Uterus (tissue), 4 donors: ENCODE results near the gene F5. TPM values are rescaled to one million over a fixed set of nuclear protein-coding genes. Genes with fewer than 3 reads are reported as not detected.

Source experiments
- DNase-seq, 2 donors: peaks; one replicate each; pipeline ENCODE4 v3.0.0-alpha.2; 2019 to 2020
- H3K27ac ChIP-seq, 2 donors: fragments of 200-600 bp; sonication (generic); 1 replicate in 1 of 2; 2 replicates in 1 of 2; pipeline ENCODE4 v1.5.1; 2016 to 2018
- H3K27me3 ChIP-seq, 2 donors: fragments of 200-600 bp; sonication (generic); one replicate each; pipeline ENCODE4 v1.5.1; 2018 to 2019; ENCODE audit warnings: control low read depth in 1 of 2
- H3K36me3 ChIP-seq, 2 donors: fragments of 200-600 bp; sonication (generic); one replicate each; pipeline ENCODE4 v1.5.1; 2019; ENCODE audit warnings: control low read depth in 1 of 2
- H3K4me1 ChIP-seq, 2 donors: fragments of 200-600 bp; sonication (generic); one replicate each; pipeline ENCODE4 v1.5.1; 2018 to 2019; ENCODE audit warnings: control low read depth in 1 of 2
- H3K4me3 ChIP-seq, 2 donors: fragments of 200-600 bp; sonication (generic); 1 replicate in 1 of 2; 2 replicates in 1 of 2; pipeline ENCODE4 v1.5.1; 2018 to 2019; ENCODE audit warnings: mild to moderate bottlenecking in 1 of 2
- H3K9me3 ChIP-seq, 2 donors: fragments of 200-600 bp; sonication (generic); one replicate each; pipeline ENCODE4 v1.5.1; 2019; ENCODE audit warnings: control low read depth in 1 of 2
- CTCF ChIP-seq, 4 experiments: fragments of 200-600 bp in 2 of 4; fragments of 450-650 bp in 2 of 4; sonication (generic) in 2 of 4; IDR thresholded peaks; one replicate each; pipeline ENCODE4 v1.5.1; 2016 to 2019; ENCODE audit warnings: antibody characterized with exemption in 4 of 4, mild to moderate bottlenecking in 2 of 4, moderate library complexity in 1 of 4
- POLR2A ChIP-seq, 2 donors: fragments of 450-650 bp; IDR thresholded peaks; one replicate each; pipeline ENCODE4 v1.6.1; 2016; ENCODE audit warnings: antibody characterized with exemption in 2 of 2, mild to moderate bottlenecking in 1 of 2, moderate library complexity in 1 of 2
- intact Hi-C: fragments of 100-400 bp; cut with DNase I; formaldehyde crosslinking; loops from one replicate; pipeline ENCODE4 v1.15.1; 2023; ENCODE audit warnings: low total_unique reads
- total RNA-seq, 4 donors: library from RNA; depleted of rRNA in 3 of 4; stranded (reverse); fragments of >200 nt in 3 of 4; gene quantifications; one replicate each; pipeline versions ENCODE4 v1.1.0 to v1.2.4, GENCODE V29; 2014 to 2023
- donor health status: DM: yes; HTN: yes; CAD: no.

The F5 gene
- total RNA-seq, 4 donors from 2014 or later, result under 0.01 to 1.3 (median 0.43) TPM; not detected in 1

GRCh38 chr1:169615803-169616202, 29.5 kb upstream of the F5 start:
- no peak overlapping the region for H3K27ac ChIP-seq
- H3K4me1 ChIP-seq, result no peaks in the 10 kb centered on the region
- DNase-seq, result no peak
- intact Hi-C loops, result no loop called here
- no peak overlapping the region for H3K4me3 ChIP-seq
- no peaks in the 10 kb centered on the region for H3K9me3 ChIP-seq
- no peak for TF ChIP-seq CTCF (IDR thresholded peaks at IDR 0.05)
- no peak for TF ChIP-seq POLR2A (IDR thresholded peaks at IDR 0.05)
- H3K36me3 ChIP-seq, result no peaks in the 10 kb centered on the region
- H3K27me3 ChIP-seq, result no peaks in the 10 kb centered on the region

- Histone ChIP-seq H3K36me3 (no peaks in the 10 kb centered on the region), H3K27ac (no peak overlapping the region), H3K4me1 (no peaks in the 10 kb centered on the region), H3K9me3 (no peaks in the 10 kb centered on the region), H3K27me3 (no peaks in the 10 kb centered on the region), H3K4me3 (no peak overlapping the region)
- intact Hi-C loops, result no loop called here
- no peak for DNase-seq
- no peak for TF ChIP-seq POLR2A (IDR thresholded peaks at IDR 0.05)
- TF ChIP-seq CTCF (IDR thresholded peaks at IDR 0.05), result no peak
Measured at GRCh38 chr1:169610858-169611257, 24.6 kb upstream of the F5 start.

GRCh38 chr1:169610108-169610507, 23.8 kb upstream of the F5 start:
- no peaks in the 10 kb centered on the region for H3K9me3 ChIP-seq
- intact Hi-C loops, result no loop called here

GRCh38 chr1:169608226-169608625, 21.9 kb upstream of the F5 start:
- intact Hi-C loops, result no loop called here
- Histone ChIP-seq H3K27me3 (no peaks in the 10 kb centered on the region), H3K27ac (no peak overlapping the region), H3K36me3 (no peaks in the 10 kb centered on the region), H3K4me3 (no peak overlapping the region), H3K9me3 (no peaks in the 10 kb centered on the region), H3K4me1 (no peaks in the 10 kb centered on the region)
- DNase-seq, result no peak
- TF ChIP-seq POLR2A (IDR thresholded peaks at IDR 0.05), result no peak

More at GRCh38 chr1:169610108-169610507, 23.8 kb upstream of the F5 start:
- H3K4me3 ChIP-seq, result no peak overlapping the region
- no peaks in the 10 kb centered on the region for H3K27me3 ChIP-seq
- peak overlapping the region in 1 of 2 donors; percentile 36 for H3K27ac ChIP-seq
- no peaks in the 10 kb centered on the region for H3K4me1 ChIP-seq
- DNase-seq, result no peak
- no peak for TF ChIP-seq CTCF (IDR thresholded peaks at IDR 0.05)
- no peak for TF ChIP-seq POLR2A (IDR thresholded peaks at IDR 0.05)
- no peaks in the 10 kb centered on the region for H3K36me3 ChIP-seq

GRCh38 chr1:169604781-169605560, 18.7 kb upstream of the F5 start:
- no peak for DNase-seq
- Histone ChIP-seq H3K4me3 (no peak overlapping the region), H3K9me3 (no peaks in the 10 kb centered on the region), H3K4me1 (no peaks in the 10 kb centered on the region), H3K36me3 (no peaks in the 10 kb centered on the region), H3K27me3 (no peaks in the 10 kb centered on the region), H3K27ac (no peak overlapping the region)
- TF ChIP-seq POLR2A (IDR thresholded peaks at IDR 0.05) (no peak), CTCF (IDR thresholded peaks at IDR 0.05) (no peak)
- intact Hi-C loops, result no loop called here
